ENCODE results near the gene TEKT1.
A peak's percentile ranks its signal among the peaks of the same experiment; 100 is the strongest.

The TEKT1 gene

GRCh38 chr17:6757747-6758146, 73.8 kb downstream of the TEKT1 start:
- DNase-seq (ENCODE audit: low spot score): no peak

- no peak for DNase-seq (ENCODE audit: low spot score)
Measured at GRCh38 chr17:6756425-6757031, 75.0 kb downstream of the TEKT1 start.

- DNase-seq (ENCODE audit: low spot score): peak; percentile 44
Measured at GRCh38 chr17:6755731-6756184, 75.8 kb downstream of the TEKT1 start, which contains the start of gene XAF1. Gene XAF1 (plus strand): TSS chr17:6756046. CDS start chr17:6756079, 33 bp downstream.

- DNase-seq (ENCODE audit: low spot score): no peak
Measured at GRCh38 chr17:6755281-6755680, 76.2 kb downstream of the TEKT1 start.

- no peak for DNase-seq (ENCODE audit: low spot score)
Measured at GRCh38 chr17:6753546-6753945, 78.0 kb downstream of the TEKT1 start.

DNA sequence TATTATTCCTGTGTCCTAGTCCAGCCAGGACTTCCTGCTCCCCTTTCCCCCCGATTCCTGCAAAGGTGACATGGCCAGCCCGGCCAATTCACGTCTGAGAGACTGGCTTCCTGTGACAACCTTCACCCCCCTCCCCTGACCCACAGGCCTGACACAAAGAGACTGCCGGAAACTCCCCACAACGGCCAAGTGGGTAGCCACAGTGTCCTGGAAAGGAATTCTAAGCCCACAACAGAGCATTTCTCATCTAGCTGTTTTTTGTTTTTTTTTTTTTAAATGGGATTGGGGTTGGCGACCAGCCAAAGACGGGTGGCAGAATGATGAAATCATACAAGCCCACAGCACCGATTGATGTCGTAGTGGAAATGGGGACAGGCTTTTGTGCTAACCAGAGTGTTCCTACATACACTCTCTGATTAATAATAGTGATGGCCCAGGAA, 78.5 kb downstream of the TEKT1 start:
- DNase-seq (ENCODE audit: low spot score): peak; percentile 25

DNA sequence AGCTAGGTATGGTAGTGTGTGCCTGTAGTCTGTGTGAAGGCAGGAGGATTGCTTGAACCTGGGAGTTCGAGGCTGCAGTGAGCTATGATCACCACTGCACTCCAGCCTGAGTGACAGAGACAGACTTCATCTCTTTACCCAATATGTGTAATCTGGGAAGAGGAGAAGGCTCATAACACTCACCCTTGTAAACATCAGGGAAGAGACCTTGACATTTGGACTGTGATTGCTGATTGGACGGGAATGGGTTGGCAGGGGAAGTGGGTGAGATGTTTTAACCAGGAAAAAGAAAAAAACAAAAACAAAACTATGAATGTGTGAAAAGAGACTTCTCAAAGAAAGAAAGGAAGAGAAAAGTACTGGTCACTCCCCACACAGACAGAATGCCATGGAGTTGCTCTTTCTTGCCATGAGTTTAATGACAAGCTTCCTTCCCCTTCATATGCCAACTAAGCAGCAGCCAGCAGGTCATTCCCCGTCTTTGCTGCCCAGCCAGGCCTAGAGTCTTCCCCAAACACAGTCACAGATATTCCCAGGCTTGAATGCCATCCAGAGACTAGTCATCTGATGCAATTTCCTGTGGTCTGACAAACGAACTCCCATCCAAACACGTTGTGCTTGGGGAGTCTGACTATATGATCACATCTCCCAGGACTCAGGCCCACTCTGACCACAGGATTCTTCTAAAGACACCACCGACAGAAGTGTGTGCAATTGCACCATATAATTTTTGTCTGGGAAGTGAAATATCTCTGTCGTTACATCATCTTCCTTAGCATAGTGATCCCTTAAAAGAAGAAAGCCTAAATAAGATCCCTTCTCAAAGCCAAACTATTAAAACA, 79.2 kb downstream of the TEKT1 start:
- DNase-seq (ENCODE audit: low spot score): peak; percentile 62

DNA sequence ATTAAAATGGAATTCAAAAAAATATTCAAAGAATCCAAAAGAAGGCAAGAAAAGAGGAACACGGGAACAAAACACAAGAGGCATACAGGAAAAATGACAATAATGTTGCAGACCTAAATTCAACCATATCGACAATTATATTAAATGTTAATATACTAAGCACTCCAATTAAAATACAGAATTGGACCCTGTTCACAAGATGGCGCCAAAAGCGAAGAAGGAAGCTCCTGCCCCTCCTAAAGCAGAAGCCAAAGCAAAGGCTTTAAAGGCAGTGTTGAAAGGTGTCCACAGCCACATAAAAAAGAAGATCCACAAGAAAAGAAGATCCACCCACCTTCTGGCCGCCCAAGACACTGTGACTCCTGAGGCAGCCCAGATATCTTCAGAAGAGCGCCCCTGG, 82.0 kb downstream of the TEKT1 start:
- no peak for DNase-seq (ENCODE audit: low spot score)

DNA sequence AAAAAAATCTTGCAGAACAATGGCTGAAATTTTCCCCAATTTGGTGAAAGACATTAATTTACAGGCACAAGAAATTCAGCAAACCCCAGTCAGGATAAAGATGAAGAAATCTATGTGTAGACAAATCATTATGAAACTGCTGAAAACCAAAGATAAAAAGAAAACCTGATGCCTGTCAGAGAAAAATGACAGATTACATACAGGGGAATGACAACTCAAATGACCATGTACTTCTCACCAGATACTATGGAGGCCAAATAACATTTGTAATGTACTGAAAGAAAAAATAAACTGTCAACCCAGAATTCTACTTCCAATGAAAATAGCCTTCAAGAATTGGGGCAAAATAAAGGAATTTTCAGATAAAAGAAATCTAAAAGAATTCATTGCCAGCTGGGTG, 82.9 kb downstream of the TEKT1 start:
- DNase-seq (ENCODE audit: low spot score): no peak

Data from pons (tissue), 1 donor.